HG02840 (cell line): ENCODE results near the gene SPRR2E.
"Not testable (repeated sequence)": the region's sequence is repeated elsewhere in the genome, so short reads cannot be mapped to it uniquely, and the experiment has no call there.

Experiments used
- ATAC-seq: cut with Tn5 transposase; IDR thresholded peaks from one replicate; pipeline ENCODE4 v1.9.1; 2021; ENCODE audit warnings: mild to moderate bottlenecking, moderate library complexity, moderate number of reproducible peaks; ENCODE audit not compliant: unreplicated experiment, low FRiP score

The SPRR2E gene

GRCh38 chr1:153071511-153071910, 22.8 kb downstream of the SPRR2E start, which contains the start of gene SPRR2B:
Gene SPRR2B (minus strand): TSS chr1:153071611. CDS start chr1:153070839, 772 bp downstream.
- no peak for ATAC-seq

DNA sequence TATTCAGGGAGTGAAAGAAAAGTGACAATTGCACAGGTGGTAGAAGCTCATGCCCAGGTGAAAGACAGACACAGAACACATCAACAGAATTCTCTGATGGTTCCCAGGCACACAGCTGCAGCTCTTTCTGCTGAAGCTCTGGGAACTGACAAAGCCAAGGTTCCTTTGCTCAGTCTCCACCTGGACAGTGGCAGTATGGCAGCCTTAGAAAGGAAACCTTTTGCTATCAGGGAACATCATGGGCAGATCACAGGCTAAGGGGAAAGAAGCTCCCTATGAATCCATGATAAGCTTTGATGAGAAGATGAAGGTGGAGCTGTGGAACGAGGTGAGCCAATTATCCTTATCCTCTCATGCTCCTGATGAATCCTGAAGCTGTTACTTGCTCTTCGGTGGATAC, 24.1 kb downstream of the SPRR2E start:
- no peak for ATAC-seq

DNA sequence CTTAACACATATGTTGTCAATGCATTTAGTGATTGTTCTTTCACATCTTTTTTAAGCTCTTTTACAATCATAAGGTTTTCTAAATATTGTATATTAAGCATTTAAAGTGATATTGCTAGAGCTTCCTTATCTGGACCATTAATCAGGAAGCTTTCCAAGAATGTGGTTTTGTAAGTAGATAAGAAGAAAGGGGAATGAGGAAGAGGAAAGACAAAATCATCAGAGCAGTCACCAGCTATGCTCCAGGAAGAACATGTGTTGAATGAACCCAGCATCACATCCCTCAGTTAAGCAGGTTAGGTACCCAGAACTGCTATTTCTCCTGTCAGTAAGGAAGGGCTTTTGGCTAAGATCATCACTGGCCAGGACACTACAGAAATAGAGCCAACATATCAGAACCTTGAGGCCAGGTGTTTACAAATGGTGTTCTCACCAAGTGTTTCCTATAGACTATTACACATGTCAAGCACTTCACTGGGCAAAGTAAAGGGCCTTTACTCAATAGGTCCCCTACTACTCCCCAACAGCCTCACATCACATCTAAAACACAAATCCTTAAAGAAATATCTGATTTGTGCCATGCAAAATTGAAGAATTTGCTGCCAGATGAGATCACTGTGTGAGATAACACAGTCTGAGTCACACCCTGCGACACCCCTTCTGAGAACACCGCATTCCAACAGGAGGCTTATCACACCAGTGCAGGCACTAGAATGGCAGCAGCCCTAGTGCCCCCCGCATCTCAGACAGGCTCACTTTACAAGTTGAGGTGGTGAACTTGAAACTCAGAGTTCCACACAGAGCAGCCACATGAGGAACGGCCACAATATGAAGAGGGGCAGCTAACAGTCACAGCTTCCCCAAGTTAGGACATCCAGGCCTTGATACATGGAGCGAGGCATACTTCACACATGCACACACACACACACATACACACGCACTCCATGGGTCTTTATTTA, 35.2 kb downstream of the SPRR2E start:
- ATAC-seq = no peak

GRCh38 chr1:153058154-153058553, 36.2 kb downstream of the SPRR2E start:
- ATAC-seq = no peak

- no peak for ATAC-seq
Measured at GRCh38 chr1:153057375-153057774, 37.0 kb downstream of the SPRR2E start, which contains the start of gene SPRR2A. Gene SPRR2A (minus strand): TSS chr1:153057512. CDS start chr1:153056735, 777 bp downstream.

- ATAC-seq = not testable (repeated sequence)
Measured at GRCh38 chr1:153056111-153056510, 38.2 kb downstream of the SPRR2E start.

- ATAC-seq = no peak
Measured at GRCh38 chr1:153049211-153049610, 45.1 kb downstream of the SPRR2E start.
